NCI-H460 (cell line): Measurements from ENCODE around the gene TFAM. TPM values are rescaled to one million over a fixed set of nuclear protein-coding genes. Genes with fewer than 3 reads are reported as not detected.

ENCODE experiments used
- DNase-seq: peaks from one replicate; pipeline ENCODE4 v3.0.0-alpha.2; 2016; ENCODE audit warnings: low read depth; ENCODE audit errors: extremely low read depth
- total RNA-seq: library from RNA; depleted of rRNA; stranded (reverse); fragments of >200 nt; shearing (Covaris generic); gene quantifications from 2 replicates; pipeline ENCODE4 v1.2.3, GENCODE V29; 2014; rRNA removed

TFAM gene
- total RNA-seq, 1 experiment from 2014 or later: 89.6 TPM

DNA sequence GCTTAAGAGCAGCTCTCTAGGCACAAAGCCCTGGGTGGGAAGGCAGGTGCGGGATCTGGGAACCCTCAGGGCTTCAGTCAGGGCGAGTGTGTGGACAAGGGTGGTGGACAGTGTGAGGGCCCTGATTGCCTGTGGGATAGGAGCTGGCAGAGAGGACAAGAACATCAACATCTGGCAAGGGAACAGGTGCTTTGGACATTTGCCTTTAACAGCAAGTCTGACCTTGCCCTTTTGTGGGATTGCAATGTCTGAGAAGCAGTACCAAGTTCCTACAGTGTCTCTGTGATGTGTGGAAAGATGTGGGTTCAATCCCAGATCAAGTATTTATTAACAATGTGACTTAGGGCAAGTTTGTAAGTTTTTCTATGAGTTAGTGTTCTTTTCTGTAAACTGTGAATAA lies 46.7 kb downstream of the TFAM start:
- no peak for DNase-seq

DNA sequence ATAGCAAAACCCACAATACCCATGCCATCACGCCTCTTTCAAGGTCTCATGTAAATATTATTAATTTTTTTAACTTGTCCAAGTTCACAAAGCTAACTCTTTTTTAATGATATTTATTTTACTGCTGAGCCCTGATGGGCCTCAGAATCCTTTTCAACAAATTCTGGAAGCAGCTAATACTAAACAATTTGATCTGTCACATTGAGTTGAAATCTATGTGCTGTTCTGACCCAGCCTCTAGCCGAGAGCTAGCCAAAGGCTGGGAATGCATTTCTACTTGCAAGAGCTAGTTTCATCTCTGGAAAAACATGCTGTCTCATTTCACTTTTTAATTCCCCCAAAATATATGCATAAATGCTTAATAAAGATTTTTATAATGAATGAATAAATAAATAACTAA lies 47.9 kb downstream of the TFAM start:
- DNase-seq: no peak

GRCh38 chr10:58433571-58433970 lies 48.4 kb downstream of the TFAM start:
- DNase-seq: no peak

DNA sequence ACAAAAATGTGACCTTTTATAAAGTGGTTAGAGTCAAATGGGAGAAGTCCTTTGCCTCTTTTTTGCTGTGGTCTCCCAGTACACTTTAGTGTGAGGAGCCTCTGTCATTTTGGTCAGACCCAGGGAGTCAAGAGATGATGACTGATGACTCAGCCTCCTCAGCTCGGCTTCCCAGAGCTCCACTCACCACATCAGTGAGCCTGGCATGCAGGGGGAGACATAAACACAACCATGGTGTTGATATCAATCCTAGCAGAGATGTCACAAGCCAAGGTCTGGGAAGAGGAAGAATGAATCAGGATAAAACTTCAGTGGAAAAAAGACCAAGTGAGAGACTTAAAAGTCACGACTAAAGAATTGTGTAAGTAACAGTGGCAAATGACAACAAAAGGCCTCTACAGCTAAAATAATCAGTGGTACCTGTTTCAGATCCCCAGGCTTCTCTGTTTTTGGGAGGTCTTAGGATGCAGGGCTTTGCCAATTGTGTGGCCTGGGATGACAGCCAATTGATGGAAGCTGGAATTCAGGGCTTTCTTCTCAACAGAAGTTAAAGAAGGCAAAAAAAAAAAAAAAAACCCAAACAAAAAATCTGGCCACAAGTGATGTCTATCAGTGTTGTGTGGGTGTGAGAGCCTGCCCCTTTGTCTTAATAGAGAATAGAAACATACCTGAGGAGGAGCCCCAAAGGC lies 50.2 kb downstream of the TFAM start:
- DNase-seq: no peak

DNA sequence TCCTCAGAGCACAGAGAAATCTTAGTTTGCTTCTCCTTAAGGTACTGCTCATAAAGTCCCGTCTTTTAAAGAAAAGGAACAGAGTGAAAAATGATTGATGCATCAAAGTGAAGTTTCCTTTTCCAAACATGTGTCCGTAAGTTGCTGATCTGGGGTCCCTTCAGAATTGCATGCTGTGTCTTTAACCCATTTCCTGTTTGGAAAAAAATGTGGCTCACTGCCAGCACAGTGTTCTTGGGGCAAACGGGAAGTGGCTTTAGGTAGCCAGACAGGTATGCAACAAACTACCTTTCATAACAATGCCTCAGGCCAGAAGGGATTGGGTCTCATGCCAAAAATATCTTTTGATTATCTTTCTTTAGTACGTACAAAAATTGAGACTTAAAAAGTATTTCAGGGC lies 50.9 kb downstream of the TFAM start:
- no peak for DNase-seq

DNA sequence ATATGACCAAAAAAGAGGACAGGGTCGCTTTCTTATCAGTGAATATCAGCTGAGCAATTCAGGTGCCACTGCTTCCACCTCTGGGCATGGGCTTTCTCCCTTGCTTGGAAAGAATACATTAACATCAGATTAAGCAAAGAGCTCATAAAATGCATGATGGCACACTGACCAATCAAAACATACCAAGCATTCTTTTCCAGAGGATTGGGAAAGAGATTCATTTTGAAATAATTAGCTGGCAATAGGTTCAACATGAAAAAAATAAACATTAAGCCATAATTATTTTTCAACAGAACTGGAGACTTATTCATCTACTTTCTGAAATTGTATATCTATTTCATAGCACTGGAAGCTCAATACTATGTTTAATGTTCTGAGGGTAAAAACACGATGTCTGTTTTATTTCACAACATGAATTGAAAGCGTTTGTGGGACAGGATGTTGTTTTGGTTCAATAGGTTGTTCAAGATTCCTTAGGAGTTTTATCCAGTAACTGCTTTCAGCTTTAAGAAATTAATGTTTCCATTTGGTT lies 53.2 kb downstream of the TFAM start:
- DNase-seq: no peak

DNA sequence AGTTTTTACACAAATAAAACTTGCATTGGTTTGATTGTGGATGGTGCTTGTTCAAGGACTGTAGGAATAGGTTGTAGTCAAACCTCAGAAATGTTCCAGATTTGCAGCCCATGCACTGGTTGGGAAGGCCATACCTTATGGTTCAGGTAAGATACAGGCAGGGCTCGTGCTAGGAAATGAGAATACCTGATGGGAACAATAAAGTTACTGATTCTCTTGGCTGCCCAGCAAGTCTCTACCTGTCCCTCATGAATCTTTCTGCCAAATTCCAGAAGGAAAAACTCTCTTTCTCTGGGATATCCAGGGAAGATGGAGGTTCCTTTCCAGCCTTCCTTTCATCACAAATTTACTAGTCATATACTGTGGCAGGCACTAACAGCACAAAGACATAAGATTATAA lies 53.8 kb downstream of the TFAM start:
- no peak for DNase-seq

- DNase-seq: no peak
Measured at GRCh38 chr10:58439632-58440364, 54.6 kb downstream of the TFAM start.

GRCh38 chr10:58440484-58440883 lies 55.3 kb downstream of the TFAM start:
- no peak for DNase-seq

GRCh38 chr10:58444321-58444720 lies 59.1 kb downstream of the TFAM start:
- no peak for DNase-seq

GRCh38 chr10:58444876-58445275 lies 59.7 kb downstream of the TFAM start:
- DNase-seq: no peak

GRCh38 chr10:58448121-58448935 lies 63.1 kb downstream of the TFAM start:
- no peak for DNase-seq

Other genes with a start within 250 kb of the TFAM start
- gene IPMK, start 117.5 kb upstream of the TFAM start, total RNA-seq: 9.6 and 10.7 TPM in 2 replicates
- gene CISD1, start 116.2 kb upstream of the TFAM start, total RNA-seq: 71.7 and 77.7 TPM in 2 replicates
- gene UBE2D1, start 50.4 kb upstream of the TFAM start, total RNA-seq: 19.5 and 20.7 TPM in 2 replicates
- gene BICC1, start 127.5 kb downstream of the TFAM start, total RNA-seq: 0.49 and 0.52 TPM in 2 replicates